SW 1271 (cell line): ENCODE data around the gene DNAJC15.

Source experiments
- DNase-seq, 2 experiments: peaks; one replicate each; lab custom pipeline; 2025; lab: John Stamatoyannopoulos, UW

The DNAJC15 gene

DNA sequence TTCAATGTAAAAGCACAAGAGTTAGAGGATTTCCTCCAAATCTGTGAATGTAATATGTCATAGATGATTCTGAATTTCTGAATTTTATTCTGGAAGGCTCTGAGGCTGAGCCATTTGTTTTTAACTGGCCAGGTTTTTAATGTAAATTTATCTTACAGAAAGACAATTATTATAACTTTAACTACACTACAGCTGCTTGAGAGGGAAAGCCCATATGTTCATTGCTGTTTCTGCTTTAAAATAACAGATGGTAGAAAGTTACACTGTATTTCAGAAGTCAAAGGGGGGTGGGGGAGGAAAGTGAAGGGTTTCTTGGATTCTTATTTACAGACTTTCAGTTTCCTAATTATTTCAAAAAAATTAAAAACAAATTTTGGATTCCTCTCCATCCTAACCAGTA, 62.8 kb downstream of the DNAJC15 start:
- DNase-seq, result no peak

GRCh38 chr13:43088093-43088511, 64.7 kb downstream of the DNAJC15 start:
- no peak for DNase-seq

- DNase-seq, result no peak
These were observed 66.6 kb downstream of the DNAJC15 start for GRCh38 chr13:43089912-43090498.

DNA sequence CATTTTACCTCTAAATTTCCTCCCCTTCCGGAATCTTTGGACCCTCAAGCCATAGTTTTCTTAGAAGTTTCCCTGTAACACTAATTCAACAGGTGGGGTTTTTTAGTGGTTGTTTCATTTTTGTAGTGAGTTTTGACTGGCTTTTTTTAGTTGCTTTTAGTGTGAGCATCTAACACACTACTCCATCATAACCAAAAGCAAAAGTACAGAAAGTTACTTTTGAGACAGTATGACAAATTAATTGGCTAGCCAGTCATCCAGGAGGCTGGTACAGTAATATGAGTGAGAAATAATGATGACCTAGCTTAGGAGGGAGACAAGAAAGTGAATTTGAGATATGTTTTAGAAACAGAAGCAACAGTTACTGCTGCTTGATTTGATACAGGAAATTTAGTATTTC, 71.5 kb downstream of the DNAJC15 start:
- DNase-seq, result no peak

- DNase-seq, result no peak
These were observed 72.7 kb downstream of the DNAJC15 start for GRCh38 chr13:43095771-43096719.

DNA sequence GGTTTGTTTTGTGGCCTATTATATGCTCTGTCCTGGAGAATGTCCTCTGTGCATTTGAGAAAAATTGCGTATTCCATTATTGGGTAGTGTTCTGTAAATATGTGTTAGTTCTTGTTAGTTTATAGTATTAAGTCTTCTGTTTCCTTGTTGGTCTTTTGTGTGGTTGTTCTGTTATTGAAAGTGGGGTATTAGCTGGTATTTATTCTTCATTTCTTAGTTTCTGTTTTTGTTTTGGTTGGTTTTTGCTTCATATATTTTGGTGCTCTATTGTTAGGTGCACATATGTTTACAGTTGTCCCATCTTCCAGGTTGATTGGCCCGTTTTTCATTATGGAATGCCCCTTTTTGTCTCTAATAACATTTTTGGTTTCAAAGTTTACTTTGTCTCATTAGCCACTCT, 77.3 kb downstream of the DNAJC15 start:
- no peak for DNase-seq

GRCh38 chr13:43102304-43102703, 78.9 kb downstream of the DNAJC15 start:
- no peak for DNase-seq

- no peak for DNase-seq
These were observed 84.4 kb downstream of the DNAJC15 start for GRCh38 chr13:43107780-43108179.

DNA sequence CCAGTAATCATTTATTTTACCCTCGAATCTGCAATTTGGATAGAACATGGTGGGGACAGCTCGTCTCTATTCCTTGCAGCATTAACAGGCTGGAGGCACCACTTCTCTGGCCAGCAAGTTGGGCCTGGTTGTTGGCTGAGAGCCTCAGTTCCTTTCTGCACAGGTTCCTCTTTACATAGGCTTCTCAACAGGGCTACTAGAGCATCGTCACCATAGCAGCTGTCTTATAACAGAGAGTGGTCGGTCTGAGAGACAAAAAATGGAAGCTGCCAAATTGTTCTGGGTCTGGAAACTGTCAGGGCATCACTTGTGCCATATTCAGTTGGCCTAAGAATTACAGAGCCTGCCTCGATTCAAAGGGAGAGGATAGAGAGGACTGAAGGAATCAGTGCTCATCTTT, 86.7 kb downstream of the DNAJC15 start:
- no peak for DNase-seq

GRCh38 chr13:43110658-43111057, 87.3 kb downstream of the DNAJC15 start:
- no peak for DNase-seq

- DNase-seq, result no peak
These were observed 88.4 kb downstream of the DNAJC15 start for GRCh38 chr13:43111559-43112400.

- DNase-seq, result no peak
These were observed 90.2 kb downstream of the DNAJC15 start for GRCh38 chr13:43113603-43114002.

DNA sequence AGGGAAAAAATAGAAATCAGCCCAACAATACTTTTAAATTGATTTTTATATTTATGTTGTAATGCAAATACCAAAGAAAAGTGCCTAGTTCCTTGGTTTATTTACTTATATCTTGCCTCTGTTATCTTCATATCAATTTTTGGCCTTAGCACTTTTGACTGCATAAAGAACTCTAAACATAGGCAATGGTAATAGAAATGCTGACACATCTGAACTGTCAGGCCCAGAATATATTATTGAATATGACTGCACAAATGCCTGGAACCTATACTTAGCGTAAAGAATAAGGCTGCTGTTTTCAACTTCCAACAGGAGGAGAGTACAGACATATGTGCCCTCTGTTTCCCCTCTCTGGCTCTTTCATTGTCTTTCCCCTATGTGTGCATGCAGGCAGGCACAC, 91.1 kb downstream of the DNAJC15 start:
- DNase-seq, result no peak

DNA sequence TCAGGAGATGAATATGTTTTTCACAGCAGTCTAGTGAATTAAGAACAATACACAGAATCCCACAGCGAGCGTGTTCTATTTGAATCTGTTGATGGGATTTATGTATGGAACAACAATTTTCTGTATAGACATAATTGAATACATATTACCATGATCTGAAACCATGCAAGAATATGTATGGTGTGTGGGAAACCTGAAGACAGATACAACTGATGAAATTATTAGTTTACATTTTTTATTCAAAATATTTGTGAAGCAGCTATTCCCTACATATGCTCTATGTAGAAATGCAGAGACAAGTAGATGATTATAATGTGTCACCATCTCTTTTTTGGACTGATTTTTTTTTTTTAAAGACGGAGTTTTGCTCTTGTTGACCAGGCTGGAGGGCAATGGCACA, 91.8 kb downstream of the DNAJC15 start:
- no peak for DNase-seq

GRCh38 chr13:43116242-43116641, 92.9 kb downstream of the DNAJC15 start:
- no peak for DNase-seq

- DNase-seq, result no peak
These were observed 95.1 kb downstream of the DNAJC15 start for GRCh38 chr13:43118521-43118920.

- no peak for DNase-seq
These were observed 95.8 kb downstream of the DNAJC15 start for GRCh38 chr13:43119206-43119605.

DNA sequence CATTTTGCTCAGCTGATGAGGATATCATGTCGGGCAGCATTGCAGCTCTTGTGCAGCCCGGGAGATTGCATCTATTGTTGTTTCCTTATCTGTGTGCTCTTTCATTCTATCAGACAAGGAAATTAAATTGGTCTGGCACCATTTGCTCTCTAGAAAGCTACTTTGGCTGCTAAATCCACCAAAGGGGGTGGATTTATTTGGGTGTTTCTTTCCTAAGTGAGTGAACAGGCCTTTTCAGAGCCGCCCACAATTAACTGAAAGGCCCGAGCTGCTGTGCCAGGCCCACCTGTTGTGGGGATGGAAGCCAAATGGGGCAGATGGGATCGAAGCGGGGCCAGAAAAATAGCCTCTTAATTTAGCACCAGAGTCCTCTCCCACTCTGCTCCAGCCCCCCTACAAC, 99.4 kb downstream of the DNAJC15 start:
- no peak for DNase-seq

DNA sequence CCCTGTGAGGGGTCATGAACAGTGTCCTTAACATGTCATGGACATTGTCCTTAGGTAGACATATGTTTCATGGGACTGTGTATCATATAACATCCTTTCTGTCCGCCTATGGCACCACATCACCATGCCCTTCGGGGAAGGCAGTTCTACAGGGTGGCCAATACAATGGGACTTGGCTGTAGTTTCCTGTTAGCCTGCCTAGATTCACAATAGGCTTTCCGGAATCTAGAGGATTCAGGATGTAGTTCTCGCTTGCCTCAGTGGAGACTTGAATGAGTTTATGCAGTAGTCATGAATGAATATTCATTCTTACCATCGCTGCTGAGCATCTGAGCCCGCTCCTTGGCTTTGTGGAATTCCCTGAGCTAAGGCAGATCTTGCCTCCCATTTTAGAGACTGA, 100.5 kb downstream of the DNAJC15 start:
- no peak for DNase-seq

DNA sequence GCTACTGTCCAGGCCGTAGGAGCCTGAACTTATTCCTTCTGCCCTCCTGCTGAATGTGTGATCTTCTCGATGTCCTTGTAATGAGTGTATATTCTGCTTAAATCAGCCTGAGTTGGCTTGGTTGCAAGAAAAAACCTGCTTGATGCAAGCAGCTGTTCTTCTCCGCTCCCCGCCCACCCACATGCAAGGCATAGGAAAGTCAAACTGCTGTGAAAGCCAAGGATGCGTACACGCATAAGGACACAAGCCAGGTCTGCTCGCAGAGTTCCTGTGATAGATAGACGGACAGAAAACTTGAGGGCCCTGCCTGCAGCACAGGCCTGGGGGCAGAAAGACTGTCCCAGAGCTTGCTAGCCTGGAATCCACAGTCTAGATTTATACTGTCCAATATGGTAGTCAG, 101.1 kb downstream of the DNAJC15 start:
- DNase-seq, result no peak

DNA sequence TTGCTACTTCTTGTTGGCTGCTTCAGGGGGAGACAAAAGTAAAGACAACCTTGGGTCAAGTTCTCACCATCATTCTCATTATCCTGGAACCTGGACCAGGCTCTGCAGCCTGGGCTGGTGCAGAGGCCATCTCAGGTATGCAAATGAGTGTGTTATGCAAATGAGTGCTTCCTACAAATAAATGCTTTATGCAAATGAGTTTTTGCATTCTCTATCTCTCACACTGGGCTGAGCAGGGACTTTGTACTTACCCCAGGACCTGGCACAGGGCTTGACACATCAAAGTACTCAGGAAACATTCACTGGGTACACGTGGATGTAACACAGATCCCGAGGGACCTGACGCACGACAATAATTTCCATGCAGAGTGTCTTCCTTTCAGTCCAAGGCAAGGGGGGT, 103.0 kb downstream of the DNAJC15 start:
- DNase-seq, result no peak

- DNase-seq, result no peak
These were observed 103.9 kb downstream of the DNAJC15 start for GRCh38 chr13:43127103-43127798.
